Measurements from ENCODE around the gene DNAJB8. TPM values are rescaled to one million over a fixed set of nuclear protein-coding genes. Genes with fewer than 3 reads are reported as not detected.

Gene DNAJB8
- not detected in 5 replicates for total RNA-seq (2022; extraction: Qiagen RNA extraction; ENCODE audit: low read depth)

GRCh38 chr3:128466840-128467541 is at the start of gene DNAJB8:
TSS of gene DNAJB8 (minus strand) at chr3:128466890. CDS start at chr3:128463245, 3,645 bp downstream.

DNA sequence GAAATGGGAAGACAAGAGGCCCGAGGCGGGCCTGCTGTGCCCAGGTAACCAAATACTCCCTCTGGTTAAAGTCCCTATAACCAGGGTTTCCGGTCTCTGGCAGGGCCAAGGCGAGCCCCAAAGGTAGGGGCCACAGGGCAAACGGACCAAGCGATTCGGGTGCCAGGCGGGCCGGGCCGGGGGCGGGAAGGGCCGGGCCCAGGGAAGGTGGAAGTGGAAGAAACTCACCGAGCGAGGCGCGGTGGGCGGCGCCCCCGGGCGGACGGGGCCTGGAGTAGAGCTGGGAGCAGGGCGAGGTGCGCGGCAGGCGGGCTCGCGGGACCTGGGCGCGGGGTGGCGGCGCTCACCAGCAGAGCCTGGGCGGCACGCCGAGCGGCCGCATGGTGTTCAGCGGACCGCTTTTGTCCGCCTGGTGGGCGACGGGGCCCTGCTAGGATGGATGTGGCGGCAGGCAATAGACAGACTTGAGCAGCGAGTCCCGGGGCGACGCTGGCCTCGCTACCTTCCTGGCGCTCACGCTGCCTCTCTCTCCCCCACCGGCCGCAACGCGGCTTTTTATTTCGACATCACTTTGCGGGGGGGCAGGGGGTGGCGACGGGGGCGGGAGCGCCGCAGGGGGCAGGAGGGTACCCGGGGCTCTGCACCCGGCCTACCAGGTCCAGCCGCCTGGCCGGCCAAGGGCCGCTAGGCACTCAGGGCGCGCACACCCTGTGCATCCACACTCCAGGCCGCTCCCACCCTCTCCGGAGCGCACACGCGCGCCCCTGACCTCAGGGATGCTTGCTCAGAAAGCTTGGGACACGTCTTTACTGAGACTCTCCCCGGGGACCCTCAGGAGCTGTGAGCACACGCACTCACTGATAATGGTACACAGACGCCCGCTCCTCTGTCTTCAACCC is 26.2 kb upstream of the DNAJB8 start, which contains the start of gene GATA2:
GATA2 (minus strand) TSS at position 531 of the 899 bp plus-strand sequence. CDS start 6,170 bp downstream, outside the sequence.

Other genes with a start within 250 kb of the DNAJB8 start
- gene GATA2, start 26.3 kb upstream of the DNAJB8 start, total RNA-seq (2022; extraction: Qiagen RNA extraction; ENCODE audit: low read depth), result 3.8 to 5.4 TPM (median 4.8 TPM) in 5 replicates
- gene RPN1, start 183.9 kb upstream of the DNAJB8 start, total RNA-seq (2022; extraction: Qiagen RNA extraction; ENCODE audit: low read depth), result 157 to 171 TPM (median 165 TPM) in 5 replicates

Data from A549 treated with RU486 at 1 μM for 4 hours (cell line).